ENCODE results near the gene ZNF766.

DNA sequence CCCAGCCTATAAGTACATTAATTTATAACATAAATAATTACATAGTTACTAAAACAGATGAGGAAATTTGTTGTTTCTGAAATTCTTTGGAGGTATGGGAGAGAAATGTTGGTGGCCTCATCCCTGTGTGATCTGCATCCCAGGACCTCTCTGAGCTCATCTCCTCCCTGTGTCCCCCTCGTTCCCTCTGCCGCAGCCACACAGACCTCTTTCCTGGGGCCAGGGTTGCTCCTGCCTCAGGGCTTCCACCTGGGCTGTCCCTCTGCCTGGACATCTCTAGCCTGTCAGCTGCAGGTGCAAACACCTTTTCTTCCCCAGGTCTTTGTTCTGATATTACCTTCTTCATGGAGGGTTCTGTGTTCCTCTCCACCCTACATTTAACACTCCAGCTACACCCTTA is 3.9 kb downstream of the ZNF766 start:
- TF ChIP-seq, protein P1, sequence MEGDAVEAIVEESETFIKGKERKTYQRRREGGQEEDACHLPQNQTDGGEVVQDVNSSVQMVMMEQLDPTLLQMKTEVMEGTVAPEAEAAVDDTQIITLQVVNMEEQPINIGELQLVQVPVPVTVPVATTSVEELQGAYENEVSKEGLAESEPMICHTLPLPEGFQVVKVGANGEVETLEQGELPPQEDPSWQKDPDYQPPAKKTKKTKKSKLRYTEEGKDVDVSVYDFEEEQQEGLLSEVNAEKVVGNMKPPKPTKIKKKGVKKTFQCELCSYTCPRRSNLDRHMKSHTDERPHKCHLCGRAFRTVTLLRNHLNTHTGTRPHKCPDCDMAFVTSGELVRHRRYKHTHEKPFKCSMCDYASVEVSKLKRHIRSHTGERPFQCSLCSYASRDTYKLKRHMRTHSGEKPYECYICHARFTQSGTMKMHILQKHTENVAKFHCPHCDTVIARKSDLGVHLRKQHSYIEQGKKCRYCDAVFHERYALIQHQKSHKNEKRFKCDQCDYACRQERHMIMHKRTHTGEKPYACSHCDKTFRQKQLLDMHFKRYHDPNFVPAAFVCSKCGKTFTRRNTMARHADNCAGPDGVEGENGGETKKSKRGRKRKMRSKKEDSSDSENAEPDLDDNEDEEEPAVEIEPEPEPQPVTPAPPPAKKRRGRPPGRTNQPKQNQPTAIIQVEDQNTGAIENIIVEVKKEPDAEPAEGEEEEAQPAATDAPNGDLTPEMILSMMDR (optimal IDR thresholded peaks at IDR 0.05 in 1 of 3, IDR thresholded peaks at IDR 0.05 in 1 of 3, conservative IDR thresholded peaks at IDR 0.05 in 1 of 3; ENCODE audit: extremely low read depth in 1 of 3, insufficient read depth in 2 of 3, low read length in 3 of 3) = no peak
- no peak for TF ChIP-seq EZH2 (IDR thresholded peaks at IDR 0.05; ENCODE audit: low read length)

Measured in keratinocyte (primary cell).